Naive thymus-derived CD8-positive, alpha-beta T cell (primary cell): ENCODE results near the gene SPOUT1. TPM values are rescaled to one million over a fixed set of nuclear protein-coding genes. Genes with fewer than 3 reads are reported as not detected.

Experiments used
- ATAC-seq, 2 donors: fragments of 150-1000 bp; cut with Tn5 transposase in 1 of 2; sonication (Bioruptor Pico), chemical (Tn5 transposase) in 1 of 2; 1 replicate in 1 of 2; 2 replicates in 1 of 2; pipeline ENCODE4 v1.10.0; 2021; ENCODE audit warnings: mild to moderate bottlenecking in 2 of 2, moderate library complexity in 2 of 2
- POLR2A ChIA-PET: fragments of 350-600 bp; sonication (Branson Sonifier 250); formaldehyde crosslinking; loops from one replicate; lab custom pipeline; 2021; ENCODE audit warnings: antibody characterized with exemption; lab: Charles Lee
- DNase-seq, 10 donors: peaks; one replicate each; pipeline versions ENCODE4 v3.0.0 to v3.0.0-alpha.2; 2020 to 2022
- H3K27ac Mint-ChIP-seq, 10 donors: one replicate each; pipeline ENCODE4 v1.8.0; 2020 to 2022; ENCODE audit warnings: mild to moderate bottlenecking in 10 of 10, mixed read lengths in 10 of 10, moderate library complexity in 4 of 10, inconsistent platforms in 1 of 10
- H3K27me3 Mint-ChIP-seq, 5 donors: one replicate each; pipeline ENCODE4 v1.8.0; 2021 to 2022; ENCODE audit warnings: mixed read lengths in 5 of 5
- H3K36me3 Mint-ChIP-seq, 3 donors: one replicate each; pipeline ENCODE4 v1.8.0; 2020 to 2022; ENCODE audit warnings: mixed read lengths in 3 of 3, mild to moderate bottlenecking in 2 of 3, inconsistent platforms in 1 of 3
- H3K4me1 Mint-ChIP-seq, 4 donors: one replicate each; pipeline ENCODE4 v1.8.0; 2021 to 2022; ENCODE audit warnings: mixed read lengths in 4 of 4
- H3K4me3 Mint-ChIP-seq, 10 donors: one replicate each; pipeline ENCODE4 v1.8.0; 2020 to 2022; ENCODE audit warnings: mild to moderate bottlenecking in 10 of 10, mixed read lengths in 10 of 10, moderate library complexity in 6 of 10, inconsistent platforms in 1 of 10
- H3K9me3 Mint-ChIP-seq, 9 donors: one replicate each; pipeline ENCODE4 v1.8.0; 2020 to 2022; ENCODE audit warnings: mixed read lengths in 9 of 9, mild to moderate bottlenecking in 3 of 9, inconsistent platforms in 1 of 9, moderate library complexity in 1 of 9
- polyA plus RNA-seq, 3 donors: library from polyadenylated mRNA; unstranded; fragments of 300-500 nt; fragmentation: Illumina TruSeq; gene quantifications; one replicate each; pipeline ENCODE4 v1.2.3, GENCODE V29; 2021
- total RNA-seq, 8 experiments: library from RNA in 2 of 8; stranded (reverse) in 2 of 8; gene quantifications; one replicate each; pipeline ENCODE4 v1.2.3 and lab custom pipeline; 2021 to 2026

SPOUT1 gene
- total and polyA plus RNA-seq, 5 experiments from 2014 or later: 46.7 to 67.1 (median 55.6) TPM

DNA sequence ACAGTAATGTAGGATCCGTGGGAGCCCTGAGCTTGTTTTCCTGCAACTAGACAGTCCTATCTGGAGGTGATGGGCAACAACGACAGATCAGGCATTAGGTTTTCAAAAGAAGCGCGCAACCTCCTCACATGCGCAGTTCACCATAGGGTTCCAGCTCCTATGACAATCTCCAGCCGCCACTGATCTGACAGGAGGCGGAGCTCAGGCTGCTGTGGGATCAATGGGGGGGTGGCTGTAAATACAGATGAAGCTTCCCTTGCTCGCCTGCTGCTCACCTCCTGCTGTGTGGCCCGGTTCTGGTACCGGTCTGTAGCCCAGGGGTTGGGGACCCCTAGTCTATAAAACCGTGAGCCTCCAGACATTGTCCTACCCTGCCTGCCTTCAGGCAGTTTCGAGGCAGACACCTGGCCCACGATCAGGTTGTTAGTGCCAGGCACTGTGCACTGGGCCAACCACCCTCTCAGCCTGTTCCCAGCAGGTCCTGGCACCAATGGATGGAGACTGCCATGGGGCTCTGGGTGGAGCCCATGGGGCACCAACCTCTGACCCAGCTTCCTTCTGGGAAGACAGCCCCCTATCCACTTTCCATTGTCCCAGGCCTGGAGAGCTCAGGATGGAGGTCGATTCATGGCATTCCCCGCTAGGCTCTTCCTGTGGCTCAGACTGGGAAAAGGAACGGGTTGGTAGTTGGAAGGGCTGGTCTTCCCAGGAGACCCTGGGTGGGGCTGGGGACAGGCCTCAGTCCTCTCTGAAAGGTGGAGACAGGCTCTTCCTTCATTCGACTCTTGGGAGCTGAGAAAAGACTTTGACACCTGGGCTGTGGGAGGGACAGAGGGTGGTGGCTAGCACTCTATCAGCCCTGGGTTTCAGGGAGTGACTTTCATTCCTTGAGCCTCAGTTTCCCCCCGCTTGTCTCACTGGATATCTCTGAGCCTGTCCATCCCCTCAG is 9.6 kb downstream of the SPOUT1 start:
- Mint-ChIP-seq H3K36me3 (peaks cover 0 to 21% (median 3%) of the 10 kb centered on the region in 3 donors), H3K27me3 (no peaks in the 10 kb centered on the region), H3K4me3 (peak overlapping the region; percentile 44 to 92 (median 82)), H3K9me3 (no peaks in the 10 kb centered on the region), H3K27ac (peak overlapping the region in 8 of 10 donors; percentile 50 to 84 (median 60)), H3K4me1 (peaks cover 6 to 29% (median 23%) of the 10 kb centered on the region in 4 donors)
- no peak for ATAC-seq
- no peak for DNase-seq
- POLR2A ChIA-PET: interaction anchor here (0.5 to 3.7 kb wide), 3 partner anchors 8 to 34 kb away, joined by 3 to 38 read pairs (median 19); partner anchors contain the start of gene SPOUT1

- POLR2A ChIA-PET: interaction anchor here (0.5 to 3.7 kb wide), 13 partner anchors 9 to 448 kb away, joined by 3 to 38 read pairs (median 5); partner anchors contain the start of genes GLE1, KYAT1, LRRC8A and SET
Measured at GRCh38 chr9:128818839-128819715, 10.5 kb downstream of the SPOUT1 start.

DNA sequence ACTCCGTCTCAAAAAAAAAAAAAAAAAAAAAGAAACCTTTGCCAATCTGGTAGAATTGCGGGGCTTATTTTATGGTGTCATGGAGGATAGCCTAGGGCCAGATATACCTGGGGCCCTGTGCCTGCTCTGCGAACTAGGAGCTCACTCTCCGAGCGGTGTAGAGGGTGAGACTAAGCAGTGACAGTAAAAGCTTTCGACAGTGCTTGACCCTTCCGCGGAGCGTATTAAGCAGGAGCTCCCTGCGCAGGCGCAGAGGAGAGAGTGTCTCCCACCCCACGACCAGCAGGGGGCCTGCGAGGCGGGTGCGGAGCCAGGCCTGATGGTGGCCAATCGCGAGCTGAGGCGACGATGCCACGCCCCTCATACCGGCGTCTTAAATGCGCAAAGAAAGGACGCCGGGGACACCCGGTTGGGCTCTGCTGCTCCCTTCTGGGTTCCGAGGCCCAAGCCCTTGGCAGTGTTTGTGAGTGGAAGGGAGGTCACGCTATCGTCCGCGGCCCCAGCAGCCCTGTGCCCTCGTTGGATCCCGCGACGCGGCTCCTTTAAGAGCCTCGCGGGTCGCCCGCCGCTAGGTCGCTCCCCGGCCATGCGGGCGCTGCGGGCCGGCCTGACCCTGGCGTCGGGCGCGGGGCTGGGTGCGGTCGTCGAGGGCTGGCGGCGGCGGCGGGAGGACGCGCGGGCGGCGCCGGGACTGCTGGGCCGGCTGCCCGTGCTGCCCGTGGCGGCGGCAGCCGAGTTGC is 11.3 kb downstream of the SPOUT1 start, which contains the start of gene ENDOG:
Gene ENDOG (plus strand): TSS at position 402 of the 740 bp plus-strand sequence. CDS start 185 bp downstream, at position 587.
- H3K9me3 Mint-ChIP-seq: no peaks in the 10 kb centered on the region
- H3K36me3 Mint-ChIP-seq: peaks cover 0 to 11% (median 3%) of the 10 kb centered on the region in 3 donors
- ATAC-seq: peak; percentile 90 to 94
- DNase-seq: peak; percentile 94 to 98 (median 97)
- H3K27ac Mint-ChIP-seq: peak within 1 kb of the TSS; percentile 59 to 94 (median 92)
- POLR2A ChIA-PET: interaction anchor here (0.6 to 3.7 kb wide), 23 partner anchors 9 to 1162 kb away, joined by 3 to 38 read pairs (median 4); partner anchors contain the start of genes DOLK, GLE1, KYAT1 and LRRC8A
- peak within 1 kb of the TSS; percentile 83 to 93 (median 90) for H3K4me3 Mint-ChIP-seq
- no peaks in the 10 kb centered on the region for H3K27me3 Mint-ChIP-seq
- H3K4me1 Mint-ChIP-seq: peaks cover 6 to 26% (median 23%) of the 10 kb centered on the region in 4 donors

More at GRCh38 chr9:128818839-128819715, 10.5 kb downstream of the SPOUT1 start:
- H3K4me3 Mint-ChIP-seq: peak overlapping the region; percentile 62 to 92 (median 82)
- peaks cover 0 to 14% (median 3%) of the 10 kb centered on the region in 3 donors for H3K36me3 Mint-ChIP-seq
- ATAC-seq (peak; percentile 52 to 61), DNase-seq (peak in 8 of 10 donors; percentile 6 to 54 (median 36))
- H3K4me1 Mint-ChIP-seq: peaks cover 6 to 26% (median 23%) of the 10 kb centered on the region in 4 donors
- H3K27me3 Mint-ChIP-seq: no peaks in the 10 kb centered on the region
- H3K9me3 Mint-ChIP-seq: no peaks in the 10 kb centered on the region
- peak overlapping the region in 9 of 10 donors; percentile 55 to 88 (median 66) for H3K27ac Mint-ChIP-seq

- H3K27me3 Mint-ChIP-seq: no peaks in the 10 kb centered on the region
Measured at GRCh38 chr9:128810873-128811272, 18.7 kb downstream of the SPOUT1 start.

DNA sequence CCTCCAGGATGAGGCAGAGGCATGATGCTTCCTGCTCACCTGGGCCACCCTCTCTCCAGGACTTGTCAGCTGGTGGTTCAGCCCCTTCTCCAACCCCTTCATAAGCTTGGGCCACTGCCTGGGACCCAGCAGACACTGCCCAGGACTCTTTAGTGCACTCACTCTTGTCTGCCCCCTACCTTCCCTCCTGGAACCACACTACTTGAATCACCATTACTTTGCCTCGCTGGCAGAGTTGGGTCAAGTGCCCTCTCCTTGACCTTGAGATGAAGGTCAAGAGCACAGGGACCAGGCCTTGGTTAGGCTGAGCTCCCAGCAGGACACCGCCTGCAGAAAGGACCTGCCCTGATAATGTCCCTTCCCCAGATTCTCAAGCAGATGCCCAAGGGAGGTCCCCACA is 19.8 kb downstream of the SPOUT1 start:
- peak in 1 of 2 donors; percentile 18 for ATAC-seq
- Mint-ChIP-seq H3K4me1 (peaks cover 0 to 2% (median 0%) of the 10 kb centered on the region in 4 donors), H3K36me3 (peaks cover 0 to 20% (median 6%) of the 10 kb centered on the region in 3 donors), H3K9me3 (no peaks in the 10 kb centered on the region), H3K4me3 (no peak overlapping the region), H3K27me3 (no peaks in the 10 kb centered on the region), H3K27ac (peak overlapping the region in 5 of 10 donors; percentile 7 to 91 (median 56))
- POLR2A ChIA-PET: interaction anchor here (0.5 to 1.2 kb wide), 2 partner anchors 8 to 277 kb away, joined by 3 to 5 read pairs; partner anchors contain the start of gene ENDOG
- no peak for DNase-seq

More at GRCh38 chr9:128810873-128811272, 18.7 kb downstream of the SPOUT1 start:
- H3K27ac Mint-ChIP-seq: peak overlapping the region in 3 of 10 donors; percentile 10 to 56 (median 54)
- POLR2A ChIA-PET: no interaction called here
- no peak overlapping the region for H3K4me3 Mint-ChIP-seq
- DNase-seq: no peak
- H3K4me1 Mint-ChIP-seq: peaks cover 0 to 2% (median 0%) of the 10 kb centered on the region in 4 donors
- ATAC-seq: no peak
- peaks cover 0 to 14% (median 2%) of the 10 kb centered on the region in 3 donors for H3K36me3 Mint-ChIP-seq
- no peaks in the 10 kb centered on the region for H3K9me3 Mint-ChIP-seq

- H3K9me3 Mint-ChIP-seq: no peaks in the 10 kb centered on the region
- POLR2A ChIA-PET: interaction anchor here (0.5 to 1.2 kb wide), 2 partner anchors 9 to 276 kb away, joined by 3 to 5 read pairs; partner anchors contain the start of gene ENDOG
- H3K27me3 Mint-ChIP-seq: no peaks in the 10 kb centered on the region
Measured at GRCh38 chr9:128809036-128809599, 20.5 kb downstream of the SPOUT1 start.

DNA sequence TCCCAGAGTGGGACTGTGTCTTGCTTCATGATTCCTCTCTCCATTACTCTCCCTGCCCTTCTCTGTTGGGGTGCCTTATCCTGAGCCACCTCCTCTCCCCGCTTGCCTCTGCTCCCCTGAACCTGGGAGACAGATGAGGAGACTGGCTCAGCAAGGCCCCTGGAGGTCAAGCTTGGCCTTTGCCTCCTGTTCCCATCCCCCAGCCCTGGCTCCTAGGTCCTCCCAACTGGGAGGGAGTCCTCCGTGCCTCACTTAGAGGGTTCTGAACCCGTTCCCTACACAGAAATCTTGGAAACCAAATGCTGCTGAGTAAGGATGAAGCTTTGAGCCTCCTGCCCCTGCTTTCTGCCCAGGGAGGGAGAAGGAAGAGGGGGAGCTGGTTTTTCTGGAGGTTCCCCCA is 21.1 kb downstream of the SPOUT1 start:
- ATAC-seq (no peak), DNase-seq (no peak)
- H3K9me3 Mint-ChIP-seq: no peaks in the 10 kb centered on the region
- POLR2A ChIA-PET: interaction anchor here (0.6 to 1.2 kb wide), 2 partner anchors 10 to 153 kb away, joined by 3 read pairs; partner anchors contain the start of gene ENDOG
- H3K27ac Mint-ChIP-seq: peak overlapping the region in 2 of 10 donors; percentile 11 to 57
- H3K27me3 Mint-ChIP-seq: no peaks in the 10 kb centered on the region
- H3K4me1 Mint-ChIP-seq: peaks cover 0 to 2% (median 0%) of the 10 kb centered on the region in 4 donors
- no peak overlapping the region for H3K4me3 Mint-ChIP-seq
- H3K36me3 Mint-ChIP-seq: peaks cover 0 to 31% (median 7%) of the 10 kb centered on the region in 3 donors

More at GRCh38 chr9:128809036-128809599, 20.5 kb downstream of the SPOUT1 start:
- peak overlapping the region in 1 of 10 donors; percentile 56 for H3K27ac Mint-ChIP-seq
- no peak for DNase-seq
- ATAC-seq: no peak
- peaks cover 0 to 25% (median 6%) of the 10 kb centered on the region in 3 donors for H3K36me3 Mint-ChIP-seq
- H3K4me1 Mint-ChIP-seq: peaks cover 0 to 2% (median 0%) of the 10 kb centered on the region in 4 donors
- H3K4me3 Mint-ChIP-seq: no peak overlapping the region

GRCh38 chr9:128807827-128808226 is 21.8 kb downstream of the SPOUT1 start:
- Mint-ChIP-seq H3K27ac (no peak overlapping the region), H3K4me1 (peaks cover 0 to 2% (median 0%) of the 10 kb centered on the region in 4 donors), H3K9me3 (no peaks in the 10 kb centered on the region), H3K27me3 (no peaks in the 10 kb centered on the region), H3K36me3 (peaks cover 0 to 38% (median 9%) of the 10 kb centered on the region in 3 donors), H3K4me3 (no peak overlapping the region)
- POLR2A ChIA-PET: no interaction called here
- ATAC-seq: no peak
- no peak for DNase-seq

- H3K4me3 Mint-ChIP-seq: no peak overlapping the region
- H3K36me3 Mint-ChIP-seq: peaks cover 0 to 57% (median 9%) of the 10 kb centered on the region in 3 donors
- POLR2A ChIA-PET: interaction anchor here (0.9 kb wide), 1 partner anchor 10 kb away, joined by 3 read pairs; no protein-coding TSS in a partner anchor
- ATAC-seq (no peak), DNase-seq (no peak)
- H3K4me1 Mint-ChIP-seq: peaks cover 0 to 2% (median 0%) of the 10 kb centered on the region in 4 donors
- H3K9me3 Mint-ChIP-seq: no peaks in the 10 kb centered on the region
- no peaks in the 10 kb centered on the region for H3K27me3 Mint-ChIP-seq
- peak overlapping the region in 2 of 10 donors; percentile 67 to 85 for H3K27ac Mint-ChIP-seq
Measured at GRCh38 chr9:128805661-128806060, 23.9 kb downstream of the SPOUT1 start.

DNA sequence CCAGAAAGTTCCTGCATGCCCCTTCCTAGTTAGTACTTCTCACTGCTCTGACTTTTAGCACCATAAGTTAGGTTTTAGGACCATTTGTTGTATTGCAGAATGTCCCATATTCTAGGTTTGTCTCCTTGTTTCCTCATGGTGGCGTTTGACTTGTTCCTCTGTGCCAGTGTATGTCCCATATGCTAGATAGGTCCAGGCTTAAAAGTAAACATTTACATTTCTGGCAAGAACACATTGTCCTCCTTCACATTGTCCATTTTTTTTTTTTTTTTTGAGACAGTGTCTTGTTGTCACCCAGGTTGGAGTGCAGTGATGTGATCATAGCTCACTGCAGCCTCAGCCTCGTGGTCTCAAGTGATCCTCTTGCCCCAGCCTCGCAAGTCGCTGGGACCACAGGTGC is 27.1 kb downstream of the SPOUT1 start:
- POLR2A ChIA-PET: no interaction called here
- no peak for ATAC-seq
- H3K4me3 Mint-ChIP-seq: no peak overlapping the region

More for the DNA sequence above, 27.1 kb downstream of the SPOUT1 start:
- H3K27ac Mint-ChIP-seq: peak overlapping the region in 1 of 10 donors; percentile 62
- H3K27me3 Mint-ChIP-seq: no peaks in the 10 kb centered on the region
- no peaks in the 10 kb centered on the region for H3K9me3 Mint-ChIP-seq
- H3K36me3 Mint-ChIP-seq: peaks cover 0 to 80% (median 17%) of the 10 kb centered on the region in 3 donors
- DNase-seq: no peak
- H3K4me1 Mint-ChIP-seq: no peaks in the 10 kb centered on the region
